Loucy (cell line): ENCODE data around the gene SRSF4.

Experiments used
- EZH2phosphoT487 ChIP-seq: fragments of 200-600 bp; IDR thresholded peaks from 2 replicates; pipeline ENCODE4 v1.6.1; 2018; ENCODE audit warnings: antibody characterized with exemption, mild to moderate bottlenecking, moderate library complexity, borderline replicate concordance
- TF ChIP-seq, protein P1 (sequence below): fragments of 200-600 bp; sonication (generic); conservative IDR thresholded peaks from 2 replicates; pipeline ENCODE4 v1.5.1; 2014; ENCODE audit warnings: mild to moderate bottlenecking, antibody characterized with exemption, low read length

DNA sequence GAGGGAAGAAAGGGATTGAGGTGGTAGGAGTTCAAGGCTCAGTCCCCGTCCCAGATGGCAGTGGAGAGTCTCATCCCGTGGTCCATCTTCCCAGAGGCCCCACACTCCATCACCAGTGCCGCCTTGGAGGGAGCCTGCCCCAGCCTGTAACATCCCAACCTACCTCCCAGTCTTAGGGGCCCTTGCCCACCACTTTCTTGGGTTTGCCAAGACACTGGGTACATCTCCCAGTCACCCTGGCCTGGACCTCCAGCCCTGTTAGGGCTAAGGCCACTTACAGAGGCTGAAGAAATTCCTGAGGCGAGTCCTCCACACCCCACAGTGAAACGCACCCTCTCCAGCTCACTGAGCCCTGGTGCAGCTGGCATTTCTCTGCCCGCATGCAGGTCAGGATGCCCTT lies 61.3 kb downstream of the SRSF4 start:
- TF ChIP-seq, protein P1, sequence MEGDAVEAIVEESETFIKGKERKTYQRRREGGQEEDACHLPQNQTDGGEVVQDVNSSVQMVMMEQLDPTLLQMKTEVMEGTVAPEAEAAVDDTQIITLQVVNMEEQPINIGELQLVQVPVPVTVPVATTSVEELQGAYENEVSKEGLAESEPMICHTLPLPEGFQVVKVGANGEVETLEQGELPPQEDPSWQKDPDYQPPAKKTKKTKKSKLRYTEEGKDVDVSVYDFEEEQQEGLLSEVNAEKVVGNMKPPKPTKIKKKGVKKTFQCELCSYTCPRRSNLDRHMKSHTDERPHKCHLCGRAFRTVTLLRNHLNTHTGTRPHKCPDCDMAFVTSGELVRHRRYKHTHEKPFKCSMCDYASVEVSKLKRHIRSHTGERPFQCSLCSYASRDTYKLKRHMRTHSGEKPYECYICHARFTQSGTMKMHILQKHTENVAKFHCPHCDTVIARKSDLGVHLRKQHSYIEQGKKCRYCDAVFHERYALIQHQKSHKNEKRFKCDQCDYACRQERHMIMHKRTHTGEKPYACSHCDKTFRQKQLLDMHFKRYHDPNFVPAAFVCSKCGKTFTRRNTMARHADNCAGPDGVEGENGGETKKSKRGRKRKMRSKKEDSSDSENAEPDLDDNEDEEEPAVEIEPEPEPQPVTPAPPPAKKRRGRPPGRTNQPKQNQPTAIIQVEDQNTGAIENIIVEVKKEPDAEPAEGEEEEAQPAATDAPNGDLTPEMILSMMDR: no peak
- no peak for TF ChIP-seq EZH2phosphoT487
